ENCODE measurements around the gene ENPP6.

DNA sequence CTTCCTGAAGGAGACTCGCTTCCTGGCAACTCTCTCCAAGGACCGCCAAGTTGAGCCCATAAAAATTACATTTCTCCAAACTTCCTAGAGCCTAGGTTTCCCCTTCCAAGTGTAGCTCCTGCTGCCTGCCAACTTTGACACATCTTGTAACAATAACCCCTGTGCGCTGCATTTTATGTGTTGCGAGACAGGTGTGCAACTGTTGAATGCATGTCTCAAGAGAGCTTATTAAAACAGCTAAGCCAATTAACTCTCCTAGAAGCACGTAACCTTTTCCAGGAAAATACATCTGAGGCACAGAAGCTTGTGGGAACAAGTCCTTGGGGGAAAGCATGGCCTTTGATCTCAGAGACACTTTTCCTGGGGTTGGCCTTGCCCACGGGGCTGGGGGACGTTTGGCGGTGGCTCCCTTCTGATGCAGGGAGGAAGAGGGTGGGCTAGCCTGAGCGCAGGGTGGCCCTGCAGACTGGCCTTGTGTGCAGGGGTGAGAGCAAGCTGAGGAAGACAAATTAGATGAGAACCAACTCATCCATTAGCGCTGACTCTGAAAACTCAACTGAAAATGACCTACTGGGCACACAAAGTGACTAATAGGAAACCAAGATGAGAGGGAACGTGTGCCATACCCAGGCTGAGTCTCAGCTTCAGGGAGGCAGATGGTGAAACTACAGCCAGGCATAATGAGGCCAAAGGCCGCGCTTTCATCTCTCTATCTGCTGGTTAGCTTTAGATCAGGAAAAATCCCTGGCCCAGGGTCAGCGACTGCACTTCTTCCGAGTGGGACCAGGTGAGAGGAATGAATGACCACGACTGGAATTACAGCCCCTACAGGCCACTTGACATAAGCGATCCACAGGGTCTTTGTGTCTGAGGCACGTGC, 75.3 kb downstream of the ENPP6 start:
- TF ChIP-seq, protein P1, sequence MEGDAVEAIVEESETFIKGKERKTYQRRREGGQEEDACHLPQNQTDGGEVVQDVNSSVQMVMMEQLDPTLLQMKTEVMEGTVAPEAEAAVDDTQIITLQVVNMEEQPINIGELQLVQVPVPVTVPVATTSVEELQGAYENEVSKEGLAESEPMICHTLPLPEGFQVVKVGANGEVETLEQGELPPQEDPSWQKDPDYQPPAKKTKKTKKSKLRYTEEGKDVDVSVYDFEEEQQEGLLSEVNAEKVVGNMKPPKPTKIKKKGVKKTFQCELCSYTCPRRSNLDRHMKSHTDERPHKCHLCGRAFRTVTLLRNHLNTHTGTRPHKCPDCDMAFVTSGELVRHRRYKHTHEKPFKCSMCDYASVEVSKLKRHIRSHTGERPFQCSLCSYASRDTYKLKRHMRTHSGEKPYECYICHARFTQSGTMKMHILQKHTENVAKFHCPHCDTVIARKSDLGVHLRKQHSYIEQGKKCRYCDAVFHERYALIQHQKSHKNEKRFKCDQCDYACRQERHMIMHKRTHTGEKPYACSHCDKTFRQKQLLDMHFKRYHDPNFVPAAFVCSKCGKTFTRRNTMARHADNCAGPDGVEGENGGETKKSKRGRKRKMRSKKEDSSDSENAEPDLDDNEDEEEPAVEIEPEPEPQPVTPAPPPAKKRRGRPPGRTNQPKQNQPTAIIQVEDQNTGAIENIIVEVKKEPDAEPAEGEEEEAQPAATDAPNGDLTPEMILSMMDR (IDR thresholded peaks at IDR 0.05; ENCODE audit: poor library complexity, severe bottlenecking): no peak
- TF ChIP-seq TAF1 (IDR thresholded peaks at IDR 0.05; ENCODE audit: low read depth): no peak
- TF ChIP-seq MXI1 (conservative IDR thresholded peaks at IDR 0.05; ENCODE audit: poor library complexity, severe bottlenecking): no peak
- no peak for TF ChIP-seq RAD21 (conservative IDR thresholded peaks at IDR 0.05)
- no peak for TF ChIP-seq EP300 (conservative IDR thresholded peaks at IDR 0.05; ENCODE audit: poor library complexity, severe bottlenecking)

Data from neural cell (in vitro differentiated cells).